NB4 (cell line): ENCODE results near the gene STARD6.
"Not testable (repeated sequence)": the region's sequence is repeated elsewhere in the genome, so short reads cannot be mapped to it uniquely, and the experiment has no call there.

ENCODE experiments used
- DNase-seq: peaks from one replicate; pipeline ENCODE4 v3.0.0; 2010; ENCODE audit warnings: low read depth
- H3K4me3 ChIP-seq: one replicate; pipeline ENCODE4 v1.5.1; 2011; ENCODE audit warnings: mild to moderate bottlenecking, low read depth, low read length, moderate library complexity
- MYC ChIP-seq: IDR thresholded peaks from 2 replicates; pipeline ENCODE4 v1.6.1; 2011; ENCODE audit warnings: low read depth, low read length
- POLR2A ChIP-seq: IDR thresholded peaks from 2 replicates; pipeline ENCODE4 v1.6.1; 2011; ENCODE audit warnings: mild to moderate bottlenecking; ENCODE audit not compliant: insufficient read length; ENCODE audit errors: extremely low read depth
- TF ChIP-seq, protein P1 (sequence below): IDR thresholded peaks from 2 replicates; pipeline ENCODE4 v1.6.1; 2011; ENCODE audit warnings: low read depth, low read length
- TF ChIP-seq, protein P2 (sequence below): IDR thresholded peaks from one replicate; pipeline ENCODE4 v1.5.1; 2012; ENCODE audit warnings: low read depth, low read length

STARD6 gene

DNA sequence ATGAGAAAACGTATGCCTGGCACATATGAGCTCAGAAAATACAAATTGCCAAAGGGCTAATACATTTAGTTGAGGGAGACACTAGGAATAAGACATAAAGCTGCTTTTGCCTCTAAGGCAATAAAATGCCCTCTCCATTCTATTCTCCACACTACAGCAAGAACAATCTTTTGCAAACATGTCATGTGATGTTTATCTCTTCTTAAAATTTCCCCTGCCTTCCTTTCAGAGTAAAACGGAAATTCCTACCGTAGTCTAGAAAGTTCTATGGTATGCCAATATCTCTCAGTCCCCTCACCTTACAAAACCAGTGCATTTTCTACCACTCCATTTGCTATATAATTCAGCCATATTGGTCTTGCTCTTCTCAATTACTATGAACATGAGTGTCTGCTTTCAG lies 33.2 kb upstream of the STARD6 start:
- no peak overlapping the region for H3K4me3 ChIP-seq
- TF ChIP-seq MYC: no peak
- TF ChIP-seq POLR2A: no peak
- TF ChIP-seq, protein P1, sequence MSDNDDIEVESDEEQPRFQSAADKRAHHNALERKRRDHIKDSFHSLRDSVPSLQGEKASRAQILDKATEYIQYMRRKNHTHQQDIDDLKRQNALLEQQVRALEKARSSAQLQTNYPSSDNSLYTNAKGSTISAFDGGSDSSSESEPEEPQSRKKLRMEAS: no peak
- TF ChIP-seq, protein P2, sequence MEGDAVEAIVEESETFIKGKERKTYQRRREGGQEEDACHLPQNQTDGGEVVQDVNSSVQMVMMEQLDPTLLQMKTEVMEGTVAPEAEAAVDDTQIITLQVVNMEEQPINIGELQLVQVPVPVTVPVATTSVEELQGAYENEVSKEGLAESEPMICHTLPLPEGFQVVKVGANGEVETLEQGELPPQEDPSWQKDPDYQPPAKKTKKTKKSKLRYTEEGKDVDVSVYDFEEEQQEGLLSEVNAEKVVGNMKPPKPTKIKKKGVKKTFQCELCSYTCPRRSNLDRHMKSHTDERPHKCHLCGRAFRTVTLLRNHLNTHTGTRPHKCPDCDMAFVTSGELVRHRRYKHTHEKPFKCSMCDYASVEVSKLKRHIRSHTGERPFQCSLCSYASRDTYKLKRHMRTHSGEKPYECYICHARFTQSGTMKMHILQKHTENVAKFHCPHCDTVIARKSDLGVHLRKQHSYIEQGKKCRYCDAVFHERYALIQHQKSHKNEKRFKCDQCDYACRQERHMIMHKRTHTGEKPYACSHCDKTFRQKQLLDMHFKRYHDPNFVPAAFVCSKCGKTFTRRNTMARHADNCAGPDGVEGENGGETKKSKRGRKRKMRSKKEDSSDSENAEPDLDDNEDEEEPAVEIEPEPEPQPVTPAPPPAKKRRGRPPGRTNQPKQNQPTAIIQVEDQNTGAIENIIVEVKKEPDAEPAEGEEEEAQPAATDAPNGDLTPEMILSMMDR: no peak
- DNase-seq: no peak

DNA sequence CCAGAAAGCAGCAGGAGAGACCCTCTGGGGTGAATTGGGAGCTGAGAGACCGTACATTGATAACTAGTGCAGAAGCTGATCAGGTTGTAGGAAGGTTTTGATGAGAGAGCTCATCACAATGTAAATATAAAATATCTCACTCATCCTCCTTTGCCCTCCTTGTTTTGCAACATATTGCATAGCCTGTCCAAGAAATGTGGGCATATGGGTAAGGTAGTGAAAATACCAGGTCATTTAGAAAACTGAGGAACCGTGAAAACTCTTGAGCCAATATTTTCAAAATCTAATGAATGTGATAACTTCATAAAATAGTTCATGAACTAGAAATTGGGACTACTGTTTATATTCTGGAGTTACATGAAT lies 31.5 kb upstream of the STARD6 start:
- TF ChIP-seq MYC: no peak
- TF ChIP-seq, protein P1: no peak
- no peak for TF ChIP-seq POLR2A
- TF ChIP-seq, protein P2: no peak
- DNase-seq: no peak
- H3K4me3 ChIP-seq: no peak overlapping the region

DNA sequence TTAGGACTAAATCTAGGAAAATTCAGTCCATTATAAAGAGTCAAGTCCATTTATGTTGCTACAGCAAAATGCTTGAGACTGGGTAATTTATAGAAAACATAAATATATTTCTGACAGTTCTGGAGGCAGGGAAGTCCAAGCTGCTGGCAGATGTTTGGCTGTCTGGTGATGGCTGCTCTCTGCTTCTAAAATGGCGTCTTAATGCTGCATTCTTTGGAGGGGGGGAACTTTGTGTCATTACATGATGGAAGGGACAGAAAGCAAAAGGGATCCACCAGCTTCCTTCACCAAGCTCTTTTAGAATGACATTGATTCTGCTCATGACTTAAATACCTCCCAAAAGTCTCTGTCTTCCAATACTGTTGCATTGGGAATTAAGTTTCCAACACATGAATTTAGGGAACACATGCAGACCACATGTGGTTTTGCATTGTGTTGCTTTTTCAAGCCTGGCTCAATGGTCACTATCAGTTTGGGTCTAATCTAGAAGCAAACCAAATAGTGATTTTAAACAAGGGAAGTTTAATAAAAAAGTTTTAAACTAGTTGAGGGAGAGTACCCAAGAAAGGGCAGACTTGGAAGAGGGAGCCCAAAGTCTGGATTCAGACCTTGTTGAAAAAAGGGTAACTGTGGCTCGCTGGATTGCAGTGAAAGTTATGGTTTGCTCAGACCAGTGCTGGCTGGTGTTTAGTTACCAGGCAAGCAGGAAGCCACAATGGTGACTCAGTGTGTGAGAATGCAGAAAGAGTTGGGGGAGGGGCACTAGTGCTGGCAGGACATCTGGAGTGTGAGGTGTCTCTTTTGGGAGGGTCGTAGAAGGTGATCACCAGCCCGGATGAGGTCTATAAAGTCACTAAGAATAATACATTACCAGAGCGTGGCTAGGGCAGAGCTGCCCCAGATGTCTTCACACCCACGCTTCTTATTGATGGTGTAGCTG lies 30.8 kb upstream of the STARD6 start:
- no peak for TF ChIP-seq MYC
- TF ChIP-seq, protein P1: no peak
- TF ChIP-seq, protein P2: no peak
- TF ChIP-seq POLR2A: no peak
- peak; percentile 60 for DNase-seq
- H3K4me3 ChIP-seq: no peak overlapping the region

DNA sequence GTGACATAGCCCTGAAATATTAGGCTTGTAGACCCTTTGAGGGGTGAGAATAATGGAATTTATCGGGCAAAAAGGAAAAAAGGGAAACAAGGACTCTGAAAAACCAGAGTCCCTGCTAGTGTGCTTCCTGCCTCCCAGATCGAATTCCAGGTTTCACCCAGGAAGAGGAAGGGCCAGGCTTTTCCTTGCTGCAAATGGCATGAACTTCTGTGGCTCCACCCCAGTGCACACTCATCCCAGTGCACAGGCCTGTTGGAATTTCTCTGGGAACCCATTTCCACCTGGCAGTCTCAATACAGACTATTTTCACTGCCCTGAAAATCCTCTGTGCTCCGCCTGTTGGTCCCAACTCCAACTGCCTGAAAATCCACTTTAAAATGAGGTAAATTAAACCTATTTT lies 30.0 kb upstream of the STARD6 start:
- DNase-seq: no peak
- TF ChIP-seq, protein P1: no peak
- no peak for TF ChIP-seq POLR2A
- TF ChIP-seq, protein P2: no peak
- TF ChIP-seq MYC: no peak

DNA sequence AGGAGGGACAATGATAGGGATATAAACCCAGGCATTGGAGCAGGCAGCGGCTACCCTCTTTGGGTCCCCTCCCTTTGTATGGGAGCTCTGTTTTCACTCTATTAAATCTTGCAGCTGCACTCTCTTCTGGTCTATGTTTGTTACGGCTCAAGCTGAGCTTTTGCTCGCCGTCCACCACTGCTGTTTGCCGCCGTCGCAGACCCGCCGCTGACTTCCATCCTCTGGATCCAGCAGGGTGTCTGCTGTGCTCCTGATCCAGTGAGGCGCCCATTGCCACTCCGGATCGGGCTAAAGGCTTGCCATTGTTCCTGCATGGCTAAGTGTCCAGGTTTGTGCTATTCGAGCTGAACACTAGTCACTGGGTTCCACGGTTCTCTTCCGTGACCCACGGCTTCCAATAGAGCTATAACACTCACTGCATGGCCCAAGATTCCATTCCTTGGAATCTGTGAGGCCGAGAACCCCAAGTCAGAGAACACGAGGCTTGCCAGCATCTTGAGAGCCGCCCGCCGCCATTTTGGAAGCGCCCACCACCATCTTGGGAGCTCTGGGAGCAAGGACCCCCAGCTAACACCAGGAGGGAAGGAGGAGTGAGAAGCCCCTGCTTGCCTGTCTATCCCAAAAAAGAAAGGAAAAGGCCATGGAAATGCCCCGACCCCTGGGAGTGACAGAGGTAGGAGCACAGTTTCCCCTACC lies 29.3 kb upstream of the STARD6 start:
- DNase-seq, H3K4me3 ChIP-seq: not testable (repeated sequence)

More for the DNA sequence above, 30.0 kb upstream of the STARD6 start:
- H3K4me3 ChIP-seq: no peak overlapping the region

DNA sequence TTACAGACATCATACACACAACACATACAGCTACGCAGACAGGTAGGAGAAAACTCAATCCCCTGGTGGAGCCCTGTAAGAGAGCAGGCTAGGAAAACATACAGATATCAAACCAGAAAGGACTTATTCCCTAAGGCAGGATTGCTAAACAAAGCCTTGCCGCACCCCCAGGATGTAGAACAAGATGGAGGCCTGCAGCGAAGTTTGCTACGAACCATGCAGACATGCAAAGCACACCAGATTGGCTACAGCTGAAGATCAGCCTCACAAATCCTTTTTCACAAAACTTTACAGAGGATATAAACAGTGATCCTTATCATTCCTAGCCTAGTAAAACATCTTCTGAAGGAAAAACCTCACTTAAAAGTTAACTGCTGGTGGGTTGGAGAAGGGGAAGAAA lies 28.4 kb upstream of the STARD6 start:
- TF ChIP-seq, protein P2: no peak
- TF ChIP-seq MYC: no peak
- no peak for DNase-seq
- H3K4me3 ChIP-seq: no peak overlapping the region
